Heart left ventricle (tissue), 16 donors: ENCODE results near the gene RYK. TPM values are rescaled to one million over a fixed set of nuclear protein-coding genes. Genes with fewer than 3 reads are reported as not detected.

Experiments
- ATAC-seq, 4 donors: fragments of 200-7000 bp; cut with Tn5 transposase; one replicate each; pipeline ENCODE4 v1.9.1; 2020 to 2022; ENCODE audit warnings: moderate library complexity in 4 of 4, mild to moderate bottlenecking in 3 of 4, moderate number of reproducible peaks in 1 of 4
- DNase-seq, 5 donors: peaks; one replicate each; pipeline ENCODE4 v3.0.0-alpha.2; 2020
- H3K27ac ChIP-seq, 12 donors: fragments of 200-600 bp; sonication (generic) in 4 of 12; one replicate each; pipeline versions ENCODE4 v1.5.0 to v1.8.0; 2016 to 2022; ENCODE audit warnings: mild to moderate bottlenecking in 2 of 12
- H3K27me3 ChIP-seq, 9 donors: fragments of 200-600 bp; sonication (generic) in 2 of 9; one replicate each; pipeline versions ENCODE4 v1.5.1 to v1.8.0; 2016 to 2022; ENCODE audit warnings: mild to moderate bottlenecking in 3 of 9
- H3K36me3 ChIP-seq, 9 donors: fragments of 200-600 bp; sonication (generic) in 2 of 9; one replicate each; pipeline versions ENCODE4 v1.5.0 to v1.8.0; 2018 to 2022; ENCODE audit warnings: mild to moderate bottlenecking in 2 of 9
- H3K4me1 ChIP-seq, 12 donors: fragments of 200-600 bp; sonication (generic) in 4 of 12; one replicate each; pipeline versions ENCODE4 v1.5.0 to v1.8.0; 2016 to 2022; ENCODE audit warnings: mild to moderate bottlenecking in 3 of 12
- H3K4me3 ChIP-seq, 12 donors: fragments of 200-600 bp; sonication (generic) in 4 of 12; one replicate each; pipeline versions ENCODE4 v1.5.0 to v1.8.0; 2017 to 2022; ENCODE audit warnings: mild to moderate bottlenecking in 9 of 12, moderate library complexity in 4 of 12
- H3K9me3 ChIP-seq, 12 donors: fragments of 200-600 bp; sonication (generic) in 4 of 12; one replicate each; pipeline versions ENCODE4 v1.5.0 to v1.8.0; 2016 to 2022; ENCODE audit warnings: mild to moderate bottlenecking in 1 of 12
- CTCF ChIP-seq, 12 donors: fragments of 200-600 bp; sonication (generic) in 4 of 12; IDR thresholded peaks; one replicate each; pipeline versions ENCODE4 v1.5.0 to v1.8.0; 2018 to 2022; ENCODE audit warnings: antibody characterized with exemption in 12 of 12, mild to moderate bottlenecking in 5 of 12
- POLR2A ChIP-seq, 2 donors: fragments of 450-650 bp; IDR thresholded peaks; one replicate each; pipeline ENCODE4 v1.6.1; 2017; ENCODE audit warnings: antibody characterized with exemption in 2 of 2, mild to moderate bottlenecking in 2 of 2, moderate library complexity in 2 of 2
- WGBS, 4 donors: extraction: QIAGEN DNeasy Blood & Tissue Kit in 2 of 4; methylation state at CpG; one replicate each; pipeline versions ENCODE4 v1.1.5 to v1.1.7; 2013 to 2018; 5-methylcytosine and 5-hydroxymethylcytosine counted together
- intact Hi-C, 10 donors: fragments of 100-400 bp; cut with DNase I; formaldehyde crosslinking; loops; one replicate each; pipeline versions ENCODE4 v1.11.1 to v1.14.2; 2022
- polyA plus RNA-seq, 2 donors: library from polyadenylated mRNA; stranded (reverse); fragments of 200-250 nt; gene quantifications; one replicate each; pipeline ENCODE4 v1.2.3, GENCODE V29; 2013
- total RNA-seq, 9 donors: library from RNA; depleted of rRNA in 2 of 9; stranded (reverse); fragments of >200 nt in 2 of 9; fragmentation: NEBNext Ultra II Directional in 3 of 9; extraction: Animal tissue kit (Norgen Biotek cat#: 25700) in 3 of 9; gene quantifications; one replicate each; pipeline versions ENCODE4 v1.1.0 to v1.2.4, GENCODE V29; 2016 to 2023
- donor health status: ischemic (EF 13 %, LVEDD 7.1; RV severe dilation, severe dysfunction).
- donor health status: healthy with polysubstance abuse.
- donor health status: DM: no; HTN: yes; CAD: no.
- donor health status: DM: no; HTN: no; CAD: no.
- donor health status: ischemic (EF 25% LVEDD 6.9; RV normal size, moderate dysfunction).
- donor health status: ischemic (EF 25% LVEDD 5.7; RV mildly dilated, moderate dysfunction).
- donor health status: healthy.
- donor health status: DM: yes; HTN: yes; CAD: no.
- donor health status: ischemic (EF 35%, LVEDD 5.7; RV mildly dilated, moderate dysfunction).
- donor health status: nonischemic (EF 11% LVEDD 7.7; RV severe dilation, severe dysfunction).
- donor health status: DM: yes; HTN: yes; CAD: no.
- donor health status: PGD.
- donor health status: ischemic (EF 29% LVEDD 5.4; RV normal size, mild dysfunction).
- donor health status: nonischemic (EF 23%, LVEDD 6.1; RV moderate dilation, normal function).

Gene RYK
- total and polyA plus RNA-seq, 11 donors, result 17.3 to 43.7 (median 37.7) TPM

- no peaks in the 10 kb centered on the region for H3K4me1 ChIP-seq
- H3K4me3 ChIP-seq, result no peak overlapping the region
- H3K9me3 ChIP-seq, result peaks cover 0 to 17% (median 0%) of the 10 kb centered on the region in 12 donors
- TF ChIP-seq CTCF (IDR thresholded peaks at IDR 0.05) (no peak), POLR2A (IDR thresholded peaks at IDR 0.05) (no peak)
- WGBS, 4 donors, result 45 to 78% (median 74%) methylated on average over 2 of the region's 2 CpGs
- no peak for DNase-seq
- intact Hi-C loops, result no loop called here
- ATAC-seq, result no peak
- no peaks in the 10 kb centered on the region for H3K36me3 ChIP-seq
- no peaks in the 10 kb centered on the region for H3K27me3 ChIP-seq
- no peak overlapping the region for H3K27ac ChIP-seq
Measured at GRCh38 chr3:134111616-134112015, 139.0 kb downstream of the RYK start.

GRCh38 chr3:134110963-134111362 lies 139.7 kb downstream of the RYK start:
- no peak for ATAC-seq

More at GRCh38 chr3:134110963-134111362, 139.7 kb downstream of the RYK start:
- WGBS, 4 donors, result 91 to 95% (median 94%) methylated on average over 2 of the region's 2 CpGs
- Histone ChIP-seq H3K4me3 (no peak overlapping the region), H3K4me1 (no peaks in the 10 kb centered on the region), H3K36me3 (no peaks in the 10 kb centered on the region), H3K27me3 (no peaks in the 10 kb centered on the region), H3K27ac (no peak overlapping the region), H3K9me3 (peaks cover 0 to 17% (median 0%) of the 10 kb centered on the region in 12 donors)
- DNase-seq, result no peak
- intact Hi-C loops, result no loop called here
- no peak for TF ChIP-seq CTCF (IDR thresholded peaks at IDR 0.05)

Other genes with a start within 250 kb of the RYK start
- 10 to 100 TPM in 6 of 9 donors, 1 to 10 TPM in 3; 2.8 to 28.4 (median 13.9) TPM for gene SLCO2A1, start 220.9 kb downstream of the RYK start, total RNA-seq
- gene SLCO2A1, start 220.9 kb downstream of the RYK start, polyA plus RNA-seq, result 10 to 100 TPM in 1 of 2 donors, 1 to 10 TPM in 1; 8.3 to 13.9 TPM
- 100 to 1,000 TPM in 1 of 9 donors, 10 to 100 TPM in 8; 26.0 to 109 (median 50.0) TPM for gene AMOTL2, start 123.6 kb upstream of the RYK start, total RNA-seq
- 10 to 100 TPM; 19.0 to 36.4 TPM for gene AMOTL2, start 123.6 kb upstream of the RYK start, polyA plus RNA-seq
- 100 to 1,000 TPM in 1 of 9 donors, 10 to 100 TPM in 8; 53.4 to 109 (median 81.3) TPM for gene ANAPC13, start 235.1 kb upstream of the RYK start, total RNA-seq
- gene ANAPC13, start 235.1 kb upstream of the RYK start, polyA plus RNA-seq, result 10 to 100 TPM; 49.0 to 93.5 TPM
- gene CEP63, start 235.2 kb upstream of the RYK start, total RNA-seq, result 10 to 100 TPM; 19.1 to 35.3 (median 30.3) TPM
- 10 to 100 TPM; 27.0 to 27.2 TPM for gene CEP63, start 235.2 kb upstream of the RYK start, polyA plus RNA-seq